ENCODE results near the gene RTL10.

Gene RTL10

GRCh38 chr22:19807161-19807913 is 47.3 kb downstream of the RTL10 start:
- no peak for DNase-seq

- DNase-seq = no peak
Measured at GRCh38 chr22:19806213-19807160, 48.2 kb downstream of the RTL10 start.

GRCh38 chr22:19805821-19806212 is 48.9 kb downstream of the RTL10 start:
- DNase-seq = no peak
